Erythroblast (primary cell): ENCODE results near the gene MRPL3.

ENCODE experiments used
- GATA1 ChIP-seq: IDR thresholded peaks from 2 replicates; pipeline ENCODE4 v1.6.1; 2011; ENCODE audit warnings: low read depth, mild to moderate bottlenecking, control low read depth, low read length, moderate library complexity
- POLR2A ChIP-seq: IDR thresholded peaks from 2 replicates; pipeline ENCODE4 v1.6.1; 2011; ENCODE audit warnings: mild to moderate bottlenecking, low read length

GRCh38 chr3:131435000-131435399, 67.8 kb downstream of the MRPL3 start:
- TF ChIP-seq POLR2A: no peak
- no peak for TF ChIP-seq GATA1
